ENCODE data around the gene SPC24. TPM values are rescaled to one million over a fixed set of nuclear protein-coding genes. Genes with fewer than 3 reads are reported as not detected.

SPC24 gene
- total RNA-seq, 1 donor from 2014 or later, result 0.98 TPM

GRCh38 chr19:11177592-11177991, 22.0 kb upstream of the SPC24 start:
- POLR2A ChIA-PET, result no interaction called here
- TF ChIP-seq CTCF (IDR thresholded peaks at IDR 0.05), result no peak
- ATAC-seq (ENCODE audit: low read depth) (no peak), DNase-seq (no peak)
- Mint-ChIP-seq H3K27me3 (peaks cover 7% of the 10 kb centered on the region), H3K27ac (no peak overlapping the region), H3K4me3 (no peak overlapping the region), H3K9me3 (no peaks in the 10 kb centered on the region), H3K36me3 (ENCODE audit: low read depth) (no peaks in the 10 kb centered on the region), H3K4me1 (peaks cover 20% of the 10 kb centered on the region)
- intact Hi-C loops (cut with micrococcal nuclease), result no loop called here
- CTCF ChIA-PET, result no interaction called here

- no peak for TF ChIP-seq CTCF (IDR thresholded peaks at IDR 0.05)
- Mint-ChIP-seq H3K27me3 (peaks cover 6% of the 10 kb centered on the region), H3K4me1 (peaks cover 20% of the 10 kb centered on the region), H3K36me3 (ENCODE audit: low read depth) (no peaks in the 10 kb centered on the region), H3K9me3 (no peaks in the 10 kb centered on the region), H3K4me3 (no peak overlapping the region), H3K27ac (no peak overlapping the region)
- CTCF ChIA-PET, result no interaction called here
- ATAC-seq (ENCODE audit: low read depth), result no peak
- DNase-seq, result no peak
- intact Hi-C loops (cut with micrococcal nuclease), result no loop called here
- POLR2A ChIA-PET, result no interaction called here
These were observed 21.0 kb upstream of the SPC24 start for GRCh38 chr19:11176466-11177193.

- H3K27me3 Mint-ChIP-seq, result peaks cover 2% of the 10 kb centered on the region
- H3K4me3 Mint-ChIP-seq, result no peak overlapping the region
- ATAC-seq (ENCODE audit: low read depth) (no peak), DNase-seq (no peak)
- H3K9me3 Mint-ChIP-seq, result no peaks in the 10 kb centered on the region
- intact Hi-C loops (cut with micrococcal nuclease), result no loop called here
- H3K27ac Mint-ChIP-seq, result no peak overlapping the region
- ChIA-PET CTCF (no interaction called here), POLR2A (no interaction called here)
- peaks cover 20% of the 10 kb centered on the region for H3K4me1 Mint-ChIP-seq
- no peak for TF ChIP-seq CTCF (IDR thresholded peaks at IDR 0.05)
- H3K36me3 Mint-ChIP-seq (ENCODE audit: low read depth), result no peaks in the 10 kb centered on the region
These were observed 20.3 kb upstream of the SPC24 start for GRCh38 chr19:11175920-11176319.

GRCh38 chr19:11174336-11174735, 18.8 kb upstream of the SPC24 start:
- Mint-ChIP-seq H3K36me3 (ENCODE audit: low read depth) (no peaks in the 10 kb centered on the region), H3K4me3 (no peak overlapping the region), H3K27me3 (peaks cover 2% of the 10 kb centered on the region), H3K4me1 (peaks cover 7% of the 10 kb centered on the region), H3K9me3 (no peaks in the 10 kb centered on the region), H3K27ac (no peak overlapping the region)
- ChIA-PET CTCF (no interaction called here), POLR2A (no interaction called here)
- no peak for TF ChIP-seq CTCF (IDR thresholded peaks at IDR 0.05)
- DNase-seq (no peak), ATAC-seq (ENCODE audit: low read depth) (no peak)
- intact Hi-C loops (cut with micrococcal nuclease), result no loop called here

- Mint-ChIP-seq H3K27ac (no peak overlapping the region), H3K4me1 (peaks cover under 1% of the 10 kb centered on the region), H3K9me3 (no peaks in the 10 kb centered on the region), H3K27me3 (peaks cover 2% of the 10 kb centered on the region), H3K4me3 (no peak overlapping the region), H3K36me3 (ENCODE audit: low read depth) (no peaks in the 10 kb centered on the region)
- no peak for DNase-seq
- intact Hi-C loops (cut with micrococcal nuclease), result no loop called here
- ChIA-PET POLR2A (no interaction called here), CTCF (no interaction called here)
- no peak for ATAC-seq (ENCODE audit: low read depth)
- no peak for TF ChIP-seq CTCF (IDR thresholded peaks at IDR 0.05)
These were observed 18.1 kb upstream of the SPC24 start for GRCh38 chr19:11173516-11174155.

Data from activated B cell treated with CpG ODN at 0.5 μM for 24 hours (primary cell).